Measurements from ENCODE around the gene PEX14.

DNA sequence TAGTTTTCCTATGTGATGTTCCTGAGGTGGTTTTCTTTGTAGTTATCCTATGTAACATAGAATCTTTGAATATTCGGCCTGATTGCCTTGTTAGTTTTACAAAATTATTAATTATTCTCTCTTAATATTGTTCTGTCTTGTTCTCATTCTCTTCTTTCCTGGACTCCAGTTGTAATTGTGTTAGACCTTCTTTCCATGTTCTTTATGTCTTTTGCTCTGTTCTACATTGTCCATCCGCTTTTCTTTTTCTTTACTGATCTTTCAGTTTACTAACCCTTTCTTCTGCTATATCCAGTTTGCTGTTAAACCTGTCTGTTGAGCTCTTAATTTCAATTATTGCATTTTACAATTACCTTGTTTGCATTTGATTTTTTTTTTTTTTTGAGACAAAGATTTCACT is 89.3 kb downstream of the PEX14 start:
- TF ChIP-seq CTCF (IDR thresholded peaks at IDR 0.05), result no peak
- TF ChIP-seq POLR2A (IDR thresholded peaks at IDR 0.05), result no peak

Data from breast epithelium (tissue), 3 donors.